Ishikawa (cell line): ENCODE data around the gene MEGF11.
A peak's percentile ranks its signal among the peaks of the same experiment; 100 is the strongest.

Source experiments
- CEBPB ChIP-seq: IDR thresholded peaks from 2 replicates; pipeline ENCODE4 v1.6.1; 2012
- CREB1 ChIP-seq: IDR thresholded peaks from 2 replicates; pipeline ENCODE4 v1.6.1; 2012; ENCODE audit warnings: low read depth
- EGR1 ChIP-seq: IDR thresholded peaks from 2 replicates; pipeline ENCODE4 v1.6.1; 2012
- EP300 ChIP-seq: IDR thresholded peaks from 2 replicates; pipeline ENCODE4 v1.6.1; 2012; ENCODE audit warnings: borderline replicate concordance
- FOXM1 ChIP-seq: IDR thresholded peaks from 2 replicates; pipeline ENCODE4 v1.6.1; 2012; ENCODE audit warnings: low read depth, borderline replicate concordance
- MAX ChIP-seq: IDR thresholded peaks from 2 replicates; pipeline ENCODE4 v1.6.1; 2012
- NFIC ChIP-seq: IDR thresholded peaks from 2 replicates; pipeline ENCODE4 v1.6.1; 2012
- RAD21 ChIP-seq: IDR thresholded peaks from 2 replicates; pipeline ENCODE4 v1.6.1; 2012; ENCODE audit warnings: low read depth
- REST ChIP-seq: IDR thresholded peaks from 2 replicates; pipeline ENCODE4 v1.6.1; 2012; ENCODE audit warnings: low read depth, mild to moderate bottlenecking
- TAF1 ChIP-seq: IDR thresholded peaks from 2 replicates; pipeline ENCODE4 v1.6.1; 2012; ENCODE audit warnings: low read depth, mild to moderate bottlenecking
- TCF12 ChIP-seq: IDR thresholded peaks from 2 replicates; pipeline ENCODE4 v1.6.1; 2012; ENCODE audit warnings: low read depth
- TEAD4 ChIP-seq: IDR thresholded peaks from 2 replicates; pipeline ENCODE4 v1.6.1; 2012
- USF1 ChIP-seq: IDR thresholded peaks from 2 replicates; pipeline ENCODE4 v1.6.1; 2012
- YY1 ChIP-seq: IDR thresholded peaks from 2 replicates; pipeline ENCODE4 v1.6.1; 2012; ENCODE audit warnings: low read depth
- ZBTB7A ChIP-seq: IDR thresholded peaks from 2 replicates; pipeline ENCODE4 v1.6.1; 2012; ENCODE audit warnings: low read depth

The MEGF11 gene

GRCh38 chr15:66008940-66009562, 244.5 kb downstream of the MEGF11 start:
- no peak for TF ChIP-seq NFIC
- no peak for TF ChIP-seq USF1
- TF ChIP-seq ZBTB7A: no peak
- no peak for TF ChIP-seq TCF12
- TF ChIP-seq TEAD4: no peak
- no peak for TF ChIP-seq YY1
- no peak for TF ChIP-seq CREB1
- TF ChIP-seq REST: no peak
- no peak for TF ChIP-seq MAX
- no peak for TF ChIP-seq RAD21
- TF ChIP-seq CEBPB: no peak
- no peak for TF ChIP-seq EGR1
- TF ChIP-seq FOXM1: no peak
- TF ChIP-seq EP300: no peak
- no peak for TF ChIP-seq TAF1

- TF ChIP-seq FOXM1 (no peak), RAD21 (peak; percentile 20; the same call in 1 of the 2 replicates), TCF12 (no peak)
Observed at GRCh38 chr15:66007663-66008262, 245.8 kb downstream of the MEGF11 start.

GRCh38 chr15:66006986-66007385, 246.6 kb downstream of the MEGF11 start:
- TF ChIP-seq USF1 (no peak), EGR1 (no peak), FOXM1 (no peak), YY1 (no peak), REST (no peak), MAX (no peak), RAD21 (no peak), TCF12 (no peak)

GRCh38 chr15:66004618-66005262, 248.8 kb downstream of the MEGF11 start:
- no peak for TF ChIP-seq RAD21
- TF ChIP-seq REST: peak; percentile 95
